Caco-2 (cell line): ENCODE results near the gene GCG. TPM values are rescaled to one million over a fixed set of nuclear protein-coding genes. Genes with fewer than 3 reads are reported as not detected.
A peak's percentile ranks its signal among the peaks of the same experiment; 100 is the strongest.

Experiments
- BruUV-seq: library from RNA; stranded (reverse); fragments of 400-500 nt; replicated peaks from 2 replicates; lab custom pipeline; 2021; lab: Mats Ljungman, UMichigan
- CTCF ChIA-PET: fragments of 300-600 bp; sonication (Branson Sonifier 250); formaldehyde crosslinking; loops from one replicate; lab custom pipeline; 2022; ENCODE audit warnings: antibody characterized with exemption; lab: Charles Lee
- POLR2A ChIA-PET: fragments of 300-600 bp; sonication (Branson Sonifier 250); formaldehyde crosslinking; loops from one replicate; lab custom pipeline; 2022; ENCODE audit warnings: antibody characterized with exemption; lab: Charles Lee
- DNase-seq, 2 experiments: peaks; one replicate each; pipeline versions ENCODE4 v3.0.0 to v3.0.0-alpha.2; 2020 to 2022
- H3K27me3 ChIP-seq: replicated peaks from 2 replicates; pipeline ENCODE4 v1.6.0; 2011; ENCODE audit warnings: low read length; ENCODE audit not compliant: control insufficient read depth, insufficient read depth
- H3K36me3 ChIP-seq: 2 replicates; pipeline ENCODE4 v1.5.1; 2011; ENCODE audit warnings: low read length; ENCODE audit not compliant: control insufficient read depth, insufficient read depth
- H3K4me1 ChIP-seq: fragments of 250-450 bp; sonication (Bioruptor Pico); 2 replicates; pipeline ENCODE4 v1.5.1; 2020; ENCODE audit warnings: mild to moderate bottlenecking
- H3K4me3 ChIP-seq: 2 replicates; pipeline ENCODE4 v1.5.1; 2011; ENCODE audit warnings: low read depth, mild to moderate bottlenecking, control low read depth, low read length
- H3K9me3 ChIP-seq: fragments of 250-450 bp; sonication (Bioruptor Pico); 2 replicates; pipeline ENCODE4 v1.5.1; 2020; ENCODE audit warnings: mild to moderate bottlenecking, moderate library complexity
- H3K27ac Mint-ChIP-seq: one replicate; pipeline ENCODE4 v1.8.0; 2022; ENCODE audit warnings: mixed read lengths; ENCODE audit not compliant: unreplicated experiment
- H3K27me3 Mint-ChIP-seq: one replicate; pipeline ENCODE4 v1.8.0; 2022; ENCODE audit warnings: mixed read lengths; ENCODE audit not compliant: insufficient read depth, unreplicated experiment
- H3K36me3 Mint-ChIP-seq: one replicate; pipeline ENCODE4 v1.8.0; 2022; ENCODE audit warnings: mild to moderate bottlenecking, mixed read lengths; ENCODE audit not compliant: insufficient read depth, unreplicated experiment
- H3K4me1 Mint-ChIP-seq: one replicate; pipeline ENCODE4 v1.8.0; 2022; ENCODE audit warnings: low read depth, mixed read lengths; ENCODE audit not compliant: unreplicated experiment
- H3K4me3 Mint-ChIP-seq: one replicate; pipeline ENCODE4 v1.8.0; 2022; ENCODE audit warnings: mild to moderate bottlenecking, moderate library complexity, mixed read lengths; ENCODE audit not compliant: unreplicated experiment
- H3K9me3 Mint-ChIP-seq: one replicate; pipeline ENCODE4 v1.8.0; 2022; ENCODE audit warnings: mixed read lengths; ENCODE audit not compliant: unreplicated experiment
- CTCF ChIP-seq, 2 experiments: fragments of 200-600 bp in 1 of 2; IDR thresholded peaks; 1 replicate in 1 of 2; 2 replicates in 1 of 2; pipeline versions ENCODE4 v1.5.1 to v1.8.0; 2011 to 2022; ENCODE audit warnings: antibody characterized with exemption in 1 of 2, control low read depth in 1 of 2, inconsistent platforms in 1 of 2, low read depth in 1 of 2, low read length in 1 of 2, mild to moderate bottlenecking in 1 of 2, moderate library complexity in 1 of 2; ENCODE audit not compliant: insufficient read depth in 1 of 2, severe bottlenecking in 1 of 2, unreplicated experiment in 1 of 2
- intact Hi-C: fragments of 100-400 bp; cut with micrococcal nuclease; formaldehyde crosslinking; loops from one replicate; pipeline ENCODE4 v1.10.0; 2022; ENCODE audit not compliant: unreplicated experiment
- total RNA-seq: library from RNA; stranded (reverse); gene quantifications from 2 replicates; pipeline ENCODE4 v1.2.3, GENCODE V29; 2022

The GCG gene
- total RNA-seq, 1 experiment from 2014 or later, result not detected

- H3K4me1 ChIP-seq, result peaks cover 35% of the 10 kb centered on the region
- CTCF ChIA-PET, result no interaction called here
These were observed 33.6 kb downstream of the GCG start for GRCh38 chr2:162118166-162119031.

GRCh38 chr2:162116352-162116751, 35.7 kb downstream of the GCG start:
- intact Hi-C loops, result no loop called here
- no peak for DNase-seq
- POLR2A ChIA-PET, result no interaction called here

More at GRCh38 chr2:162118166-162119031, 33.6 kb downstream of the GCG start:
- no peaks in the 10 kb centered on the region for H3K27me3 ChIP-seq
- H3K36me3 Mint-ChIP-seq, result peaks cover 7% of the 10 kb centered on the region
- no peaks in the 10 kb centered on the region for H3K36me3 ChIP-seq
- POLR2A ChIA-PET, result no interaction called here
- DNase-seq, result no peak
- peak overlapping the region; percentile 30 for H3K27ac Mint-ChIP-seq
- H3K9me3 Mint-ChIP-seq, result peaks cover 12% of the 10 kb centered on the region
- no peak overlapping the region for H3K4me3 Mint-ChIP-seq
- H3K4me1 Mint-ChIP-seq, result peaks cover 7% of the 10 kb centered on the region
- intact Hi-C loops, result no loop called here
- no peak for TF ChIP-seq CTCF (IDR thresholded peaks at IDR 0.05; ENCODE audit: insufficient read depth in 1 of 2, low read depth in 1 of 2, low read length in 1 of 2, severe bottlenecking in 1 of 2, unreplicated experiment in 1 of 2)
- H3K4me3 ChIP-seq, result no peak overlapping the region
- peaks cover 16% of the 10 kb centered on the region for H3K9me3 ChIP-seq
- no TSS peak for BruUV-seq
- H3K27me3 Mint-ChIP-seq, result no peaks in the 10 kb centered on the region

GRCh38 chr2:162115076-162115475, 37.0 kb downstream of the GCG start:
- ChIA-PET CTCF (no interaction called here), POLR2A (no interaction called here)
- intact Hi-C loops, result no loop called here
- Mint-ChIP-seq H3K36me3 (peaks cover 9% of the 10 kb centered on the region), H3K27ac (peak overlapping the region; percentile 82), H3K27me3 (no peaks in the 10 kb centered on the region), H3K4me3 (no peak overlapping the region), H3K9me3 (peaks cover 12% of the 10 kb centered on the region), H3K4me1 (peaks cover 25% of the 10 kb centered on the region)
- BruUV-seq, result no TSS peak
- H3K4me1 ChIP-seq, result peaks cover 55% of the 10 kb centered on the region
- no peaks in the 10 kb centered on the region for H3K36me3 ChIP-seq
- no peaks in the 10 kb centered on the region for H3K27me3 ChIP-seq
- no peak for TF ChIP-seq CTCF (IDR thresholded peaks at IDR 0.05; ENCODE audit: insufficient read depth in 1 of 2, low read depth in 1 of 2, low read length in 1 of 2, severe bottlenecking in 1 of 2, unreplicated experiment in 1 of 2)
- H3K4me3 ChIP-seq, result no peak overlapping the region
- H3K9me3 ChIP-seq, result peaks cover 16% of the 10 kb centered on the region
- no peak for DNase-seq

More at GRCh38 chr2:162116352-162116751, 35.7 kb downstream of the GCG start:
- Histone ChIP-seq H3K4me3 (no peak overlapping the region), H3K27me3 (no peaks in the 10 kb centered on the region), H3K9me3 (peaks cover 16% of the 10 kb centered on the region), H3K36me3 (no peaks in the 10 kb centered on the region), H3K4me1 (peaks cover 55% of the 10 kb centered on the region)
- Mint-ChIP-seq H3K36me3 (peaks cover 9% of the 10 kb centered on the region), H3K4me1 (peaks cover 25% of the 10 kb centered on the region), H3K9me3 (peaks cover 12% of the 10 kb centered on the region), H3K27me3 (no peaks in the 10 kb centered on the region), H3K27ac (no peak overlapping the region), H3K4me3 (no peak overlapping the region)
- TF ChIP-seq CTCF (IDR thresholded peaks at IDR 0.05; ENCODE audit: insufficient read depth in 1 of 2, low read depth in 1 of 2, low read length in 1 of 2, severe bottlenecking in 1 of 2, unreplicated experiment in 1 of 2), result no peak
- BruUV-seq, result no TSS peak
- CTCF ChIA-PET, result no interaction called here
